HEK293 (cell line): ENCODE measurements around the gene GRK5.

Experiments used
- CTCF ChIA-PET: fragments of 350-600 bp; formaldehyde crosslinking; extraction: SDS; loops from one replicate; lab custom pipeline; 2021; ENCODE audit warnings: antibody characterized with exemption; lab: Yijun Ruan, JAX
- POLR2A ChIA-PET: fragments of 300-600 bp; formaldehyde crosslinking; extraction: SDS; loops from one replicate; lab custom pipeline; 2020; ENCODE audit warnings: antibody characterized with exemption, inconsistent platforms; lab: Yijun Ruan, JAX
- H3K27ac ChIP-seq: fragments of 200-500 bp; sonication (Bioruptor generic); 2 replicates; pipeline ENCODE4 v1.5.1; 2014; ENCODE audit warnings: low read depth, low read length, control low read depth, inconsistent platforms; ENCODE audit errors: extremely low read depth
- H3K36me3 ChIP-seq, 2 experiments: fragments of 200-500 bp in 1 of 2; sonication (Bioruptor generic) in 1 of 2; 1 replicate in 1 of 2; 2 replicates in 1 of 2; pipeline ENCODE4 v1.5.1; 2014 to 2017; ENCODE audit warnings: inconsistent platforms in 2 of 2, low read length in 2 of 2; ENCODE audit not compliant: control insufficient read depth in 2 of 2, insufficient read depth in 1 of 2
- H3K4me1 ChIP-seq: fragments of 200-500 bp; sonication (Bioruptor generic); 2 replicates; pipeline ENCODE4 v1.5.1; 2014; ENCODE audit warnings: mild to moderate bottlenecking, low read length, inconsistent platforms; ENCODE audit not compliant: control insufficient read depth, insufficient read depth
- H3K4me3 ChIP-seq: 2 replicates; pipeline ENCODE4 v1.5.1; 2011; ENCODE audit warnings: low read depth, mild to moderate bottlenecking, control low read depth, low read length, moderate library complexity
- H3K9me3 ChIP-seq: fragments of 200-500 bp; sonication (Bioruptor generic); 2 replicates; pipeline ENCODE4 v1.5.1; 2014; ENCODE audit warnings: low read depth, low read length, inconsistent platforms; ENCODE audit not compliant: control insufficient read depth, insufficient read depth
- AEBP2 ChIP-seq: fragments of 450-650 bp; formaldehyde crosslinking; IDR thresholded peaks from 2 replicates; pipeline ENCODE4 v1.5.1; 2016; ENCODE audit warnings: missing biosample characterization, missing genetic modification characterization, borderline replicate concordance
- HOXD13 ChIP-seq: sonication (generic); formaldehyde crosslinking; IDR thresholded peaks from 2 replicates; pipeline ENCODE4 v1.8.0; 2022; ENCODE audit warnings: missing genetic modification reagents, borderline replicate concordance
- REST ChIP-seq: fragments of 450-650 bp; formaldehyde crosslinking; IDR thresholded peaks from 2 replicates; pipeline ENCODE4 v1.5.1; 2016; ENCODE audit warnings: missing biosample characterization, missing genetic modification characterization
- SP3 ChIP-seq: fragments of 450-650 bp; formaldehyde crosslinking; IDR thresholded peaks from 2 replicates; pipeline ENCODE4 v1.5.1; 2016; ENCODE audit warnings: missing biosample characterization, missing genetic modification characterization
- TSHZ1 ChIP-seq: fragments of 450-650 bp; formaldehyde crosslinking; IDR thresholded peaks from 2 replicates; pipeline ENCODE4 v1.5.1; 2016; ENCODE audit warnings: missing biosample characterization, missing genetic modification characterization, borderline replicate concordance
- ZNF155 ChIP-seq: fragments of 450-650 bp; formaldehyde crosslinking; IDR thresholded peaks from 2 replicates; pipeline ENCODE4 v1.5.1; 2016; ENCODE audit warnings: missing biosample characterization, missing genetic modification characterization
- ZNF16 ChIP-seq: fragments of 450-650 bp; formaldehyde crosslinking; IDR thresholded peaks from 2 replicates; pipeline ENCODE4 v1.5.1; 2016; ENCODE audit warnings: low read depth, missing biosample characterization, missing genetic modification characterization
- ZNF169 ChIP-seq: fragments of 450-650 bp; formaldehyde crosslinking; IDR thresholded peaks from 2 replicates; pipeline ENCODE4 v1.5.1; 2016; ENCODE audit warnings: missing biosample characterization, missing genetic modification characterization
- ZNF248 ChIP-seq: fragments of 450-650 bp; formaldehyde crosslinking; IDR thresholded peaks from 2 replicates; pipeline ENCODE4 v1.5.1; 2017; ENCODE audit warnings: missing biosample characterization, missing genetic modification characterization
- ZNF274 ChIP-seq, 2 experiments: fragments of 200-500 bp in 1 of 2; fragments of 450-650 bp in 1 of 2; sonication (Bioruptor generic) in 1 of 2; formaldehyde crosslinking in 1 of 2; IDR thresholded peaks; 2 replicates each; pipeline versions ENCODE4 v1.5.1 to v1.6.1; 2014 to 2016; ENCODE audit warnings: borderline replicate concordance in 1 of 2, inconsistent platforms in 1 of 2, low read length in 1 of 2, missing biosample characterization in 1 of 2, missing genetic modification characterization in 1 of 2
- ZNF341 ChIP-seq: fragments of 450-650 bp; formaldehyde crosslinking; IDR thresholded peaks from 2 replicates; pipeline ENCODE4; 2016; ENCODE audit warnings: low read depth, missing biosample characterization, missing genetic modification characterization
- ZNF362 ChIP-seq: fragments of 450-650 bp; formaldehyde crosslinking; IDR thresholded peaks from 2 replicates; pipeline ENCODE4 v1.5.1; 2016; ENCODE audit warnings: missing biosample characterization, missing genetic modification characterization
- ZNF416 ChIP-seq: fragments of 450-650 bp; formaldehyde crosslinking; IDR thresholded peaks from 2 replicates; pipeline ENCODE4 v1.5.1; 2016; ENCODE audit warnings: missing biosample characterization, missing genetic modification characterization
- ZNF521 ChIP-seq: fragments of 450-650 bp; formaldehyde crosslinking; IDR thresholded peaks from 2 replicates; pipeline ENCODE4 v1.5.1; 2017; ENCODE audit warnings: missing biosample characterization, mild to moderate bottlenecking, missing genetic modification characterization
- ZNF548 ChIP-seq: fragments of 450-650 bp; formaldehyde crosslinking; IDR thresholded peaks from 2 replicates; pipeline ENCODE4 v1.5.1; 2016; ENCODE audit warnings: missing biosample characterization, missing genetic modification characterization
- ZNF560 ChIP-seq: fragments of 450-650 bp; formaldehyde crosslinking; IDR thresholded peaks from 2 replicates; pipeline ENCODE4 v1.5.1; 2017; ENCODE audit warnings: missing biosample characterization, missing genetic modification characterization, borderline replicate concordance
- ZNF76 ChIP-seq: fragments of 450-650 bp; formaldehyde crosslinking; IDR thresholded peaks from 2 replicates; pipeline ENCODE4; 2016; ENCODE audit warnings: low read depth, missing biosample characterization, missing genetic modification characterization, borderline replicate concordance
- ZNF843 ChIP-seq: fragments of 450-650 bp; formaldehyde crosslinking; IDR thresholded peaks from 2 replicates; pipeline ENCODE4 v1.5.1; 2016; ENCODE audit warnings: missing biosample characterization, missing genetic modification characterization
- TF ChIP-seq, protein P1 (sequence below): fragments of 450-650 bp; formaldehyde crosslinking; IDR thresholded peaks from 2 replicates; pipeline ENCODE4 v1.5.1; 2016; ENCODE audit warnings: missing biosample characterization, missing genetic modification characterization, low read depth
- TF ChIP-seq, protein P2 (sequence below): fragments of 450-650 bp; IDR thresholded peaks from 2 replicates; pipeline ENCODE4 v1.5.1; 2018; ENCODE audit warnings: missing biosample characterization, mild to moderate bottlenecking, missing genetic modification characterization

The GRK5 gene

GRCh38 chr10:119483839-119484238 is 276.5 kb downstream of the GRK5 start (continued):
- TF ChIP-seq, protein P1, sequence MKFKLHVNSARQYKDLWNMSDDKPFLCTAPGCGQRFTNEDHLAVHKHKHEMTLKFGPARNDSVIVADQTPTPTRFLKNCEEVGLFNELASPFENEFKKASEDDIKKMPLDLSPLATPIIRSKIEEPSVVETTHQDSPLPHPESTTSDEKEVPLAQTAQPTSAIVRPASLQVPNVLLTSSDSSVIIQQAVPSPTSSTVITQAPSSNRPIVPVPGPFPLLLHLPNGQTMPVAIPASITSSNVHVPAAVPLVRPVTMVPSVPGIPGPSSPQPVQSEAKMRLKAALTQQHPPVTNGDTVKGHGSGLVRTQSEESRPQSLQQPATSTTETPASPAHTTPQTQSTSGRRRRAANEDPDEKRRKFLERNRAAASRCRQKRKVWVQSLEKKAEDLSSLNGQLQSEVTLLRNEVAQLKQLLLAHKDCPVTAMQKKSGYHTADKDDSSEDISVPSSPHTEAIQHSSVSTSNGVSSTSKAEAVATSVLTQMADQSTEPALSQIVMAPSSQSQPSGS (tag by site-specific recombination): no peak
- TF ChIP-seq ZNF16 (tag by site-specific recombination) (no peak), REST (tag by site-specific recombination) (no peak), ZNF76 (tag by site-specific recombination) (no peak), ZNF155 (tag by site-specific recombination) (no peak), AEBP2 (tag by site-specific recombination) (no peak), ZNF274 (IDR thresholded peaks at IDR 0.05; ENCODE audit: low read length) (no peak), ZNF274 (tag by site-specific recombination; IDR thresholded peaks at IDR 0.05; ENCODE audit: borderline replicate concordance) (no peak), ZNF341 (tag by site-specific recombination) (no peak), ZNF521 (no peak), ZNF169 (tag by site-specific recombination) (no peak)

- POLR2A ChIA-PET: no interaction called here
- Histone ChIP-seq H3K36me3 (no peaks in the 10 kb centered on the region), H3K27ac (no peak overlapping the region), H3K4me1 (no peaks in the 10 kb centered on the region), H3K4me3 (no peak overlapping the region), H3K9me3 (no peaks in the 10 kb centered on the region)
- CTCF ChIA-PET: interaction anchor here (0.6 to 2.3 kb wide), 11 partner anchors 13 to 1125 kb away, joined by 3 to 29 read pairs (median 4); no protein-coding TSS in a partner anchor
- no peak for TF ChIP-seq ZNF560
- peak; percentile 92; the same call in 1 of the 2 replicates for TF ChIP-seq ZNF362 (tag by site-specific recombination)
- no peak for TF ChIP-seq SP3
- no peak for TF ChIP-seq ZNF548 (tag by site-specific recombination)
These were observed 281.3 kb downstream of the GRK5 start for GRCh38 chr10:119488675-119489074.

- Histone ChIP-seq H3K27ac (no peak overlapping the region), H3K36me3 (no peaks in the 10 kb centered on the region), H3K4me1 (peaks cover 5% of the 10 kb centered on the region), H3K9me3 (no peaks in the 10 kb centered on the region), H3K4me3 (no peak overlapping the region)
- ChIA-PET POLR2A (interaction anchor here (1.0 kb wide), 2 partner anchors 53 to 290 kb away, joined by 3 read pairs; partner anchors contain the start of gene RGS10), CTCF (interaction anchor here (0.6 to 2.3 kb wide), 19 partner anchors 11 to 333 kb away, joined by 3 to 29 read pairs (median 4); no protein-coding TSS in a partner anchor)
- TF ChIP-seq HOXD13 (CRISPR knock-in tag): no peak
- TF ChIP-seq ZNF76 (tag by site-specific recombination): no peak
- no peak for TF ChIP-seq ZNF416 (tag by site-specific recombination)
- TF ChIP-seq TSHZ1 (tag by site-specific recombination): no peak
- TF ChIP-seq, protein P2, sequence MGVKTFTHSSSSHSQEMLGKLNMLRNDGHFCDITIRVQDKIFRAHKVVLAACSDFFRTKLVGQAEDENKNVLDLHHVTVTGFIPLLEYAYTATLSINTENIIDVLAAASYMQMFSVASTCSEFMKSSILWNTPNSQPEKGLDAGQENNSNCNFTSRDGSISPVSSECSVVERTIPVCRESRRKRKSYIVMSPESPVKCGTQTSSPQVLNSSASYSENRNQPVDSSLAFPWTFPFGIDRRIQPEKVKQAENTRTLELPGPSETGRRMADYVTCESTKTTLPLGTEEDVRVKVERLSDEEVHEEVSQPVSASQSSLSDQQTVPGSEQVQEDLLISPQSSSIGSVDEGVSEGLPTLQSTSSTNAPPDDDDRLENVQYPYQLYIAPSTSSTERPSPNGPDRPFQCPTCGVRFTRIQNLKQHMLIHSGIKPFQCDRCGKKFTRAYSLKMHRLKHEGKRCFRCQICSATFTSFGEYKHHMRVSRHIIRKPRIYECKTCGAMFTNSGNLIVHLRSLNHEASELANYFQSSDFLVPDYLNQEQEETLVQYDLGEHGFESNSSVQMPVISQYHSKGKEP: no peak
- TF ChIP-seq ZNF843 (tag by site-specific recombination): no peak
- TF ChIP-seq ZNF248: no peak
These were observed 282.6 kb downstream of the GRK5 start for GRCh38 chr10:119489991-119490326.
